K562 (cell line): Measurements from ENCODE around the gene RUFY2. TPM values are rescaled to one million over a fixed set of nuclear protein-coding genes. Genes with fewer than 3 reads are reported as not detected.

ENCODE experiments used
- ATAC-seq: fragments of 200-7000 bp; cut with Tn5 transposase; 3 replicates; pipeline ENCODE4 v1.9.1; 2020; ENCODE audit warnings: moderate library complexity
- BruUV-seq: library from RNA; stranded (reverse); fragments of 400-500 nt; replicated peaks from 2 replicates; lab custom pipeline; 2021; lab: Mats Ljungman, UMichigan
- CTCF ChIA-PET: fragments of 300-600 bp; formaldehyde crosslinking; extraction: SDS; loops from one replicate; lab custom pipeline; 2021; ENCODE audit warnings: low intra/inter-chr PET ratio; lab: Yijun Ruan, JAX
- POLR2A ChIA-PET: fragments of 300-600, 350-650 bp; sonication (Branson Sonifier 250); formaldehyde crosslinking; extraction: SDS; loops from one replicate; lab custom pipeline; 2021; ENCODE audit warnings: antibody characterized with exemption, inconsistent platforms; lab: Yijun Ruan, JAX
- DNase-seq, 4 experiments: peaks; one replicate each; pipeline versions ENCODE4 v3.0.0 to v3.0.0-alpha.2; 2011 to 2018; ENCODE audit warnings: low spot score in 3 of 4, mixed read lengths in 3 of 4; ENCODE audit errors: extremely low read depth in 1 of 4
- FAIRE-seq: peaks from 2 replicates; lab custom pipeline; 2011; peaks lifted over from hg19 to GRCh38; lab: Jason Lieb, UNC
- H2AFZ ChIP-seq: 2 replicates; pipeline ENCODE4 v1.6.0; 2011; ENCODE audit warnings: low read depth, low read length, control low read depth, inconsistent platforms
- H3K27ac ChIP-seq: fragments of 200-600 bp; 3 replicates; pipeline ENCODE4 v1.8.0; 2011; ENCODE audit warnings: low read depth, mild to moderate bottlenecking, control low read depth, inconsistent platforms, low read length, moderate library complexity, mixed read lengths; ENCODE audit errors: extremely low read depth
- H3K27me3 ChIP-seq, 2 experiments: fragments of 300-600 bp in 1 of 2; 2 replicates in 1 of 2; 3 replicates in 1 of 2; pipeline versions ENCODE4 v1.6.0 to v1.8.0; 2011; ENCODE audit warnings: inconsistent platforms in 2 of 2, low read length in 2 of 2, mild to moderate bottlenecking in 1 of 2, mixed read lengths in 1 of 2, moderate library complexity in 1 of 2; ENCODE audit not compliant: control insufficient read depth in 2 of 2, insufficient read depth in 2 of 2
- H3K36me3 ChIP-seq: fragments of 300-600 bp; 3 replicates; pipeline ENCODE4 v1.8.0; 2011; ENCODE audit warnings: mild to moderate bottlenecking, low read length, inconsistent platforms; ENCODE audit not compliant: control insufficient read depth, insufficient read depth
- H3K4me1 ChIP-seq, 2 experiments: fragments of 200-600 bp in 1 of 2; replicated peaks in 1 of 2; 2 replicates in 1 of 2; 3 replicates in 1 of 2; pipeline versions ENCODE4 v1.5.1 to v1.8.0; 2011; ENCODE audit warnings: inconsistent platforms in 2 of 2, low read length in 2 of 2, mild to moderate bottlenecking in 1 of 2, mixed read lengths in 1 of 2, moderate library complexity in 1 of 2; ENCODE audit not compliant: control insufficient read depth in 2 of 2, insufficient read depth in 2 of 2
- H3K4me2 ChIP-seq: 2 replicates; pipeline ENCODE4 v1.6.1; 2011; ENCODE audit warnings: low read length, control low read depth, inconsistent platforms, mixed read lengths; ENCODE audit not compliant: insufficient read depth
- H3K4me3 ChIP-seq: fragments of 200-600 bp; sonication (generic), shearing (Covaris generic); 2 replicates; pipeline ENCODE4 v1.5.1; 2016; ENCODE audit warnings: control low read depth, inconsistent platforms
- H3K79me2 ChIP-seq: fragments of 200-600 bp; 3 replicates; pipeline ENCODE4 v1.8.0; 2011; ENCODE audit warnings: low read length, inconsistent platforms; ENCODE audit not compliant: control insufficient read depth, insufficient read depth
- H3K9ac ChIP-seq, 2 experiments: 2 replicates each; pipeline versions ENCODE4 v1.6.0 to v1.6.1; 2011; ENCODE audit warnings: low read depth in 2 of 2, low read length in 2 of 2, control low read depth in 1 of 2, inconsistent platforms in 1 of 2, mild to moderate bottlenecking in 1 of 2, mixed read lengths in 1 of 2; ENCODE audit not compliant: insufficient read depth in 1 of 2
- H3K9me1 ChIP-seq: one replicate; pipeline ENCODE4 v1.6.0; 2011; ENCODE audit warnings: inconsistent platforms, mild to moderate bottlenecking, low read length, moderate library complexity; ENCODE audit not compliant: control insufficient read depth, insufficient read depth
- H3K9me3 ChIP-seq: replicated peaks from 2 replicates; pipeline ENCODE4 v1.5.1; 2011; ENCODE audit warnings: low read depth, low read length, inconsistent platforms; ENCODE audit not compliant: control insufficient read depth, insufficient read depth
- H4K20me1 ChIP-seq: replicated peaks from 2 replicates; pipeline ENCODE4 v1.6.1; 2011; ENCODE audit warnings: low read length, inconsistent platforms, mixed read lengths; ENCODE audit not compliant: control insufficient read depth, insufficient read depth
- FOSL1 ChIP-seq: fragments of 200-800 bp; sonication (Bioruptor generic); conservative IDR thresholded peaks from 2 replicates; pipeline ENCODE4 v1.6.1; 2016; ENCODE audit warnings: missing genetic modification characterization, missing compliant biosample characterization
- FOXA3 ChIP-seq, 2 experiments: fragments of 450-650 bp in 1 of 2; sonication (generic) in 1 of 2; formaldehyde crosslinking; IDR thresholded peaks in 1 of 2; conservative IDR thresholded peaks in 1 of 2; 2 replicates each; pipeline versions ENCODE4 v1.4.0 to v1.8.0; 2020 to 2022; ENCODE audit warnings: mild to moderate bottlenecking in 2 of 2, missing genetic modification reagents in 1 of 2
- MYNN ChIP-seq, 2 experiments: sonication (generic); formaldehyde crosslinking in 1 of 2; IDR thresholded peaks; 2 replicates each; pipeline versions ENCODE4 v1.5.0 to v1.6.1; 2016 to 2020; ENCODE audit warnings: antibody characterized with exemption in 1 of 2, missing genetic modification reagents in 1 of 2
- NR2F6 ChIP-seq: fragments of 450-650 bp; formaldehyde crosslinking; IDR thresholded peaks from 2 replicates; pipeline ENCODE4 v1.4.0; 2020; ENCODE audit warnings: mild to moderate bottlenecking
- POLR2B ChIP-seq: fragments of 450-650 bp; IDR thresholded peaks from 2 replicates; pipeline ENCODE4 v1.6.1; 2018; ENCODE audit warnings: low read depth; ENCODE audit not compliant: partially characterized antibody
- SMC3 ChIP-seq: conservative IDR thresholded peaks from 2 replicates; pipeline ENCODE4 v1.6.1; 2011; ENCODE audit warnings: low read depth, low read length, improper control_type of control experiment; ENCODE audit not compliant: insufficient read depth
- TRIM28 ChIP-seq: fragments of 450-650 bp; IDR thresholded peaks from 2 replicates; pipeline ENCODE4 v1.6.1; 2017
- ZNF121 ChIP-seq: sonication (generic); formaldehyde crosslinking; conservative IDR thresholded peaks from 2 replicates; pipeline ENCODE4 v1.8.0; 2022; ENCODE audit warnings: missing genetic modification reagents
- ZNF384 ChIP-seq: IDR thresholded peaks from 2 replicates; pipeline ENCODE4 v1.6.1; 2012; ENCODE audit warnings: low read depth, low read length, improper control_type of control experiment
- ZNF507 ChIP-seq: conservative IDR thresholded peaks from 2 replicates; pipeline ENCODE4 v1.6.1; 2017; ENCODE audit warnings: missing genetic modification characterization, missing compliant biosample characterization
- WGBS: fragments of 100-300 bp; shearing (Covaris generic); methylation state at CpG from one replicate; pipeline ENCODE4 v1.1.6; 2016; ENCODE audit warnings: low coverage, mixed read lengths; ENCODE audit not compliant: insufficient coverage; ENCODE audit errors: missing lambda C conversion rate; 5-methylcytosine and 5-hydroxymethylcytosine counted together
- in situ Hi-C: fragments of 300-500 bp; cut with MboI; formaldehyde crosslinking; loops from 4 replicates; pipeline ENCODE4 v1.15.0; 2018; ENCODE audit warnings: inconsistent platforms, mixed read lengths
- intact Hi-C: fragments of 100-400 bp; cut with micrococcal nuclease; formaldehyde crosslinking; loops from 2 replicates; pipeline ENCODE4 v1.14.2; 2022
- polyA plus RNA-seq, 8 experiments: library from polyadenylated mRNA; depleted of rRNA in 4 of 8; stranded (reverse) in 5 of 8; unstranded in 3 of 8; fragments of >200 nt; fragmentation: Nextera tagmentation in 2 of 8; fragmentation: Illumina TruSeq in 1 of 8; extraction: Ambion mirVana in 2 of 8; extraction: Trizol in 1 of 8; gene quantifications; 2 replicates each; pipeline versions ENCODE4 v1.2.1 to v1.2.3, GENCODE V29; 2011 to 2014; ENCODE audit warnings: inconsistent platforms in 1 of 8, missing spikeins in 1 of 8
- total RNA-seq, 7 experiments: library from RNA; depleted of rRNA in 6 of 7; stranded (reverse); fragments of >200 nt in 6 of 7; fragmentation: Illumina TruSeq in 2 of 7; extraction: Trizol in 2 of 7; gene quantifications; 2 replicates each; pipeline versions ENCODE4 v1.2.1 to v1.2.3, GENCODE V29; 2011 to 2021; ENCODE audit warnings: low replicate concordance in 1 of 7
- TF ChIP-seq, protein P1 (sequence below), 2 experiments: fragments of 450-650 bp; formaldehyde crosslinking in 1 of 2; IDR thresholded peaks; 2 replicates each; pipeline versions ENCODE4 v1.4.0 to v1.6.1; 2014 to 2020; ENCODE audit warnings: mild to moderate bottlenecking in 2 of 2, borderline replicate concordance in 1 of 2, low read depth in 1 of 2
- TF ChIP-seq, protein P2 (sequence below): fragments of 450-650 bp; conservative IDR thresholded peaks from 2 replicates; pipeline ENCODE4 v1.6.1; 2016; ENCODE audit warnings: missing genetic modification characterization, low read depth, mild to moderate bottlenecking, control low read depth, missing compliant biosample characterization

Gene RUFY2
- total and polyA plus RNA-seq, 9 of the 15 experiments (the other 6 are each of a cell fraction or from before 2014, with no cell fraction given) = 3.7 to 20.1 (median 12.6) TPM

DNA sequence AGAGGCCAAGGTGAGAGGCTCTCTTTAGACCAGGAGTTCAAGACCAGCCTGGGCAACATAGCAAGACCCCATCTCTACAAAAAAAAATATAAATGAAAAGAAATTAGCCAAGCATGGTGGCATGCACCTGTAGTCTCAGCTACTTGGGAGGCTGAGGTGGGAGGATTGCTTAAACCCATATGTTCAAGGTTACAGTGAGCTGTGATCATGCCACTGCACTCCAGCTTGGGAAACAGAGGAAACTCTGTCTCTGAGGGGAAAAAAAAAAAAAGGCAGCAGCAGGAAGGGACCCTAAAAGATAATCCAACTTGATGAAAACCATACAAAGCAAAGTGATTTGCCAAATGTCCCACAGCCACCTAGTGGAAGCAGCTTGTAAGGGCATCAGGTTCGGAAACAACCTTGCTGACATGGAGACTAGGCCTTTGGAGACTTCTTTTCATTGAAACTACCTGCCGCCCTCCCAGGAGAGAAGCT is 58.8 kb downstream of the RUFY2 start:
- no peaks in the 10 kb centered on the region for H3K4me1 ChIP-seq
- peak; percentile 80 for ATAC-seq
- WGBS = 16% methylated on average over 2 of the region's 2 CpGs
- 0 out of 2 replicates have a peak overlapping the region, but pooled peaks have one; percentile 50 for H2AFZ ChIP-seq
- no peak overlapping the region for H3K27ac ChIP-seq
- BruUV-seq = no TSS peak
- no peak overlapping the region for H3K4me2 ChIP-seq
- H3K9ac ChIP-seq = no peak overlapping the region
- no peaks in the 10 kb centered on the region for H4K20me1 ChIP-seq
- H3K4me3 ChIP-seq = no peak overlapping the region
- POLR2A ChIA-PET = interaction anchor here (1.0 to 7.9 kb wide), 6 partner anchors 9 to 45 kb away, joined by 3 to 104 read pairs (median 9); partner anchors contain the start of genes HNRNPH3 and PBLD
- peak; percentile 91 for FAIRE-seq
- peak; percentile 56 to 73 (median 56) for DNase-seq
- in situ Hi-C loops (no loop called here), intact Hi-C loops (loop anchor here (2.0 to 5.0 kb wide), 2 partner anchors 136 to 549 kb away; no protein-coding TSS in a partner anchor)
- CTCF ChIA-PET = interaction anchor here (0.6 kb wide), 3 partner anchors 19 to 560 kb away, joined by 3 to 4 read pairs (median 3); no protein-coding TSS in a partner anchor
- peaks cover 42% of the 10 kb centered on the region for H3K36me3 ChIP-seq
- H3K79me2 ChIP-seq = no peaks in the 10 kb centered on the region
- H3K9me1 ChIP-seq = no peaks in the 10 kb centered on the region
- H3K9me3 ChIP-seq = no peaks in the 10 kb centered on the region
- H3K27me3 ChIP-seq = no peaks in the 10 kb centered on the region
- TF ChIP-seq ZNF384 (0 out of 2 replicates have a peak, but pooled peaks have one; percentile 4), ZNF507 (tag) (peak; percentile 76), FOSL1 (tag) (no peak), FOXA3 (CRISPR knock-in tag; conservative IDR thresholded peaks at IDR 0.05 in 1 of 2, IDR thresholded peaks at IDR 0.05 in 1 of 2) (0 out of 4 replicates have a peak, but pooled peaks of 1 of the 2 experiments have one; percentile 32), MYNN (IDR thresholded peaks at IDR 0.05) (no peak), MYNN (CRISPR knock-in tag; IDR thresholded peaks at IDR 0.05) (no peak), POLR2B (peak; percentile 25), ZNF121 (CRISPR knock-in tag) (peak; percentile 59; the same call in 1 of the 2 replicates), TRIM28 (0 out of 2 replicates have a peak, but pooled peaks have one; percentile 28), NR2F6 (CRISPR knock-in tag) (no peak), SMC3 (peak; percentile 69)
- TF ChIP-seq, protein P1, sequence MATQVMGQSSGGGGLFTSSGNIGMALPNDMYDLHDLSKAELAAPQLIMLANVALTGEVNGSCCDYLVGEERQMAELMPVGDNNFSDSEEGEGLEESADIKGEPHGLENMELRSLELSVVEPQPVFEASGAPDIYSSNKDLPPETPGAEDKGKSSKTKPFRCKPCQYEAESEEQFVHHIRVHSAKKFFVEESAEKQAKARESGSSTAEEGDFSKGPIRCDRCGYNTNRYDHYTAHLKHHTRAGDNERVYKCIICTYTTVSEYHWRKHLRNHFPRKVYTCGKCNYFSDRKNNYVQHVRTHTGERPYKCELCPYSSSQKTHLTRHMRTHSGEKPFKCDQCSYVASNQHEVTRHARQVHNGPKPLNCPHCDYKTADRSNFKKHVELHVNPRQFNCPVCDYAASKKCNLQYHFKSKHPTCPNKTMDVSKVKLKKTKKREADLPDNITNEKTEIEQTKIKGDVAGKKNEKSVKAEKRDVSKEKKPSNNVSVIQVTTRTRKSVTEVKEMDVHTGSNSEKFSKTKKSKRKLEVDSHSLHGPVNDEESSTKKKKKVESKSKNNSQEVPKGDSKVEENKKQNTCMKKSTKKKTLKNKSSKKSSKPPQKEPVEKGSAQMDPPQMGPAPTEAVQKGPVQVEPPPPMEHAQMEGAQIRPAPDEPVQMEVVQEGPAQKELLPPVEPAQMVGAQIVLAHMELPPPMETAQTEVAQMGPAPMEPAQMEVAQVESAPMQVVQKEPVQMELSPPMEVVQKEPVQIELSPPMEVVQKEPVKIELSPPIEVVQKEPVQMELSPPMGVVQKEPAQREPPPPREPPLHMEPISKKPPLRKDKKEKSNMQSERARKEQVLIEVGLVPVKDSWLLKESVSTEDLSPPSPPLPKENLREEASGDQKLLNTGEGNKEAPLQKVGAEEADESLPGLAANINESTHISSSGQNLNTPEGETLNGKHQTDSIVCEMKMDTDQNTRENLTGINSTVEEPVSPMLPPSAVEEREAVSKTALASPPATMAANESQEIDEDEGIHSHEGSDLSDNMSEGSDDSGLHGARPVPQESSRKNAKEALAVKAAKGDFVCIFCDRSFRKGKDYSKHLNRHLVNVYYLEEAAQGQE (IDR thresholded peaks at IDR 0.05; ENCODE audit: borderline replicate concordance) = peak; percentile 15; the same call in 1 of the 2 replicates
- TF ChIP-seq, protein P1 (CRISPR knock-in tag; IDR thresholded peaks at IDR 0.05; ENCODE audit: low read depth) = no peak
- TF ChIP-seq, protein P2, sequence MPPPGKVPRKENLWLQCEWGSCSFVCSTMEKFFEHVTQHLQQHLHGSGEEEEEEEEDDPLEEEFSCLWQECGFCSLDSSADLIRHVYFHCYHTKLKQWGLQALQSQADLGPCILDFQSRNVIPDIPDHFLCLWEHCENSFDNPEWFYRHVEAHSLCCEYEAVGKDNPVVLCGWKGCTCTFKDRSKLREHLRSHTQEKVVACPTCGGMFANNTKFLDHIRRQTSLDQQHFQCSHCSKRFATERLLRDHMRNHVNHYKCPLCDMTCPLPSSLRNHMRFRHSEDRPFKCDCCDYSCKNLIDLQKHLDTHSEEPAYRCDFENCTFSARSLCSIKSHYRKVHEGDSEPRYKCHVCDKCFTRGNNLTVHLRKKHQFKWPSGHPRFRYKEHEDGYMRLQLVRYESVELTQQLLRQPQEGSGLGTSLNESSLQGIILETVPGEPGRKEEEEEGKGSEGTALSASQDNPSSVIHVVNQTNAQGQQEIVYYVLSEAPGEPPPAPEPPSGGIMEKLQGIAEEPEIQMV = no peak
